ENCODE data around the gene SIRPB2.

The SIRPB2 gene

DNA sequence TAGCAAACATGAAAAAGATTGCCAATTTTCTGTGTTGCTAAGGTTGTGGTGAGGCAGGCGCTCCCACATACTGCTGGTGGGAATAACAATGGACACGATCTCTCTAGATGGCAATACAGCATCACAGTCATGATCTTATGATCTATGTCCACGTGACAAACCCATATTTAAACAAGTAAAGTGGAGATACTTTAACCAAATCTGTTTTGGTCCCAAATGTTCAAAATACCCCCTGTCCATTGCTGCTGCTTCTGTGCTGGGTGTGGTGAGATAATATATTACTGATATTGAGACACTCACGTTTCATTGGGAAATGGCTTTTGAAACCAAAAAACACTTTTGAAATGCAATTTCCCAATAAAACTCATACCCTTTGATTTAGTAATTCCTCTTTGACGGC lies 43.3 kb upstream of the SIRPB2 start:
- DNase-seq (ENCODE audit: low read depth), result no peak
- TF ChIP-seq, protein P1, sequence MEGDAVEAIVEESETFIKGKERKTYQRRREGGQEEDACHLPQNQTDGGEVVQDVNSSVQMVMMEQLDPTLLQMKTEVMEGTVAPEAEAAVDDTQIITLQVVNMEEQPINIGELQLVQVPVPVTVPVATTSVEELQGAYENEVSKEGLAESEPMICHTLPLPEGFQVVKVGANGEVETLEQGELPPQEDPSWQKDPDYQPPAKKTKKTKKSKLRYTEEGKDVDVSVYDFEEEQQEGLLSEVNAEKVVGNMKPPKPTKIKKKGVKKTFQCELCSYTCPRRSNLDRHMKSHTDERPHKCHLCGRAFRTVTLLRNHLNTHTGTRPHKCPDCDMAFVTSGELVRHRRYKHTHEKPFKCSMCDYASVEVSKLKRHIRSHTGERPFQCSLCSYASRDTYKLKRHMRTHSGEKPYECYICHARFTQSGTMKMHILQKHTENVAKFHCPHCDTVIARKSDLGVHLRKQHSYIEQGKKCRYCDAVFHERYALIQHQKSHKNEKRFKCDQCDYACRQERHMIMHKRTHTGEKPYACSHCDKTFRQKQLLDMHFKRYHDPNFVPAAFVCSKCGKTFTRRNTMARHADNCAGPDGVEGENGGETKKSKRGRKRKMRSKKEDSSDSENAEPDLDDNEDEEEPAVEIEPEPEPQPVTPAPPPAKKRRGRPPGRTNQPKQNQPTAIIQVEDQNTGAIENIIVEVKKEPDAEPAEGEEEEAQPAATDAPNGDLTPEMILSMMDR (conservative IDR thresholded peaks at IDR 0.05; ENCODE audit: low read depth, low read length), result no peak

DNA sequence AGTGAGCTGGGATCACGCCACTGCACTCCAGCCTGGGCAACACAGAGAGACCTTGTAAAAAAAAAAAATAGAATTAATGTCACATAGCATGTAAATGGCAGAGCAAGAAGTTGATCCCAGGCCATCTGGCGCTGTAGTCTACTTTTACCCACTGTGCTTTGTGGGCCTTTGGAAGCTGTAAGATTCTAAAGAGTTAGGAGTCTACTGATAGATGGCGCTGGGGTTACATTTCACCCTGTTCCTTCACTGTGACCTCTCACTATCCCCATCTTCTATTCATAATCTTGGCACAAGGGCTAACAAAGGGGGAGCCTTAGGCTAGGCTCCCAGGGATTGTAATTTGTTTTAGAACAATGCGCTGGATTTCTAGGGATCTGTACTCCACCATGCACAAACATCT lies 41.8 kb upstream of the SIRPB2 start:
- H3K4me3 ChIP-seq (ENCODE audit: low read length), result no peak overlapping the region
- no peak for DNase-seq (ENCODE audit: low read depth)
- TF ChIP-seq, protein P1 (conservative IDR thresholded peaks at IDR 0.05; ENCODE audit: low read depth, low read length), result no peak

More for the DNA sequence above, 43.3 kb upstream of the SIRPB2 start:
- H3K4me3 ChIP-seq (ENCODE audit: low read length), result no peak overlapping the region

DNA sequence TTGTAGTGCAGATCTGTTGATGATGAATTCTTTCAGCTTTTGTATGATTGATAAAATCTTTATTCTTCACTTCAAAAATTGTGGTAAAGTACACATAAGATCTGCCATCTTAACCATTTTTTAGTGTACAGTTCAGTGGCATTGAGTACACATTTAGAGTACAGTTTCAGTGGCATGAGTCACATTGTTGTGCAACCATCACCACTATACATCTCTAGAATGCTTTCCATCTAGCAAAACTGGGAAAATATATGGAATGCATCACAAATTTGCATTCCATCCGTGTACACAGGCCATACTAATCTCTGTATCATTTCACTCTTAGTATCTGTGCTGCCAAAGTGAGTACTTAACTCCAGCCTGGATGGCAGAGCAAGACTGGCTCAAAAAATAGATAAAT lies 37.6 kb upstream of the SIRPB2 start:
- DNase-seq (ENCODE audit: low read depth), result no peak
- TF ChIP-seq, protein P1 (conservative IDR thresholded peaks at IDR 0.05; ENCODE audit: low read depth, low read length), result no peak
- no peak overlapping the region for H3K4me3 ChIP-seq (ENCODE audit: low read length)

DNA sequence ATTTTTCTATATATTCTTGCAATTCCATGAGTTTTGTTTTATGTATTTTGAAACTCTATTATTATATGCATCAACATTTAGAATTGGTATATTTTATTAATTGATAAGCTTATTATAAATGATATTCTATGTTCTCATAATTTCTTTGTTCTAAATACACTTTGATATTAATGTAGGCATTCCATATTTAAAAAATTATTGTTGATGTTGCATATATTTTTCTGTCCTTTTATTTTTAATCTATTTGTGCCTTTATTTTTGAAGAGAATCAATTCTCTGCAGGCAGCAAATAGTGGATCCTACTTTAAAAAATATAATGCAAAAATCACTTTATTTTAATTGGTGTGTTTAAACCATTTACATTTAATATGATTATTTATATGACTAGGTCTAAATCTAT lies 36.7 kb upstream of the SIRPB2 start:
- TF ChIP-seq, protein P1 (conservative IDR thresholded peaks at IDR 0.05; ENCODE audit: low read depth, low read length), result no peak
- DNase-seq (ENCODE audit: low read depth), result no peak
- no peak overlapping the region for H3K4me3 ChIP-seq (ENCODE audit: low read length)

DNA sequence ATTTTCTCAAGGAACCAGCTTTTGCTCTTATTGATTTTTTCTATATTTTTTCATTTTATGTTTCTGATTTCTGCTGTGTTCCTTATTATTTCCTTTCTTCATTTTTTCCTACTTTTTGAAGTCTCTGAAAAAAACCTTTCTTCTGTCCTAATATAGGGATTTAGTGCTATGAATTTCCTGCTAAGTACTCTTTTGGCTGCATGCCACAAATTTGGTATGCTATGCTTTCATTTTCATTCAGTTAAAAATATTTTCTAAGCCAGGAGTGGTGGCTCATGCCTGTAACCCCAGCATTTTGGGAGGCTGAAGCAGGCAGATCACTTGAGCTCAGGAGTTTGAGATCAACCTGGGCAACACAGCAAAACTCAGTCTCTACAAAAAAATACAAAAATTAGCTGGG lies 35.7 kb upstream of the SIRPB2 start:
- H3K4me3 ChIP-seq (ENCODE audit: low read length), result no peak overlapping the region
- no peak for DNase-seq (ENCODE audit: low read depth)
- TF ChIP-seq, protein P1 (conservative IDR thresholded peaks at IDR 0.05; ENCODE audit: low read depth, low read length), result no peak

DNA sequence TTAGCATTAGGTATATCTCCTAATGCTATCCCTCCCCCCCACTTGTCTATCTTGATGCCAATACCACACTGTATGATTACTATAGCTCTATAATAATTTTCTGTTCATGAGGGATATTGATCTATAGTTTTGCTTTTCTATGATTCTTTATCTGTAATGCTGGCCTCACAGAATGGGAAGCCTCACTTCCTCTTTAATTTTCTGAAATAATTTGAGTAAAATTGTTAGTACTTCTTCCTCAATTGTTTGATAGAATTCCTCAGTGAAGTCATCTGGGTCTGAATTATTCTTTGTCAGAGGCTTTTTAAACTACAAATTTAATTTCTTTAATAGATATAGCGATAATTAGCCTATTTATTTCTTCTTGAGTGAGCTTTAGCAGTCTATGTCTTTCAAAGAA lies 35.1 kb upstream of the SIRPB2 start:
- no peak for DNase-seq (ENCODE audit: low read depth)
- no peak overlapping the region for H3K4me3 ChIP-seq (ENCODE audit: low read length)
- TF ChIP-seq, protein P1 (conservative IDR thresholded peaks at IDR 0.05; ENCODE audit: low read depth, low read length), result no peak

DNA sequence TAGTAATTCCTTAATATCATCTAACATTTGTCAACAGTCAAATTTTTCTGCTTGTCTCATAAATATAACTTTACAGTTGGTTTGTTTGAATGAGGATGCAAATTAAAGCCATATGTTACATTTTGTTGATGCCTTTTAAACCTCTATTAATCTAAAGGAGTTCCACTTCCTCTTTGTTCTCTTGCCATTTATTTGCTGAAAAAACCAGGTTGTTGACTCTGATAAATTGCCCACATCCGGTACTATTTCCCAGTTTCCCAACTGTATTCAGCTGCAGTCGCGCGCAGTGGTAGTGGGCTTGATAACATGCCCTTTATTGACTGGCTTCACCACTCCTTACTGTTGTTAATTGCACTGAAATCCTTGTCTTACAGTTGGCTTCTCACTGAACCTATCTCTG lies 32.8 kb upstream of the SIRPB2 start:
- H3K4me3 ChIP-seq (ENCODE audit: low read length), result no peak overlapping the region
- TF ChIP-seq, protein P1 (conservative IDR thresholded peaks at IDR 0.05; ENCODE audit: low read depth, low read length), result no peak
- no peak for DNase-seq (ENCODE audit: low read depth)
